ENCODE results near the gene TARS1.

- TF ChIP-seq CTCF (conservative IDR thresholded peaks at IDR 0.05; ENCODE audit: low read depth, low read length) (no peak), EZH2 (IDR thresholded peaks at IDR 0.05; ENCODE audit: borderline replicate concordance, low read depth, low read length, poor library complexity, severe bottlenecking) (no peak)
Observed at GRCh38 chr5:33425314-33425713, 15.5 kb upstream of the TARS1 start.

Data from A673 (cell line).